Measurements from ENCODE around the gene RIMBP2. TPM values are rescaled to one million over a fixed set of nuclear protein-coding genes. Genes with fewer than 3 reads are reported as not detected.

RIMBP2 gene
- total RNA-seq, 2 experiments from 2014 or later = not detected

DNA sequence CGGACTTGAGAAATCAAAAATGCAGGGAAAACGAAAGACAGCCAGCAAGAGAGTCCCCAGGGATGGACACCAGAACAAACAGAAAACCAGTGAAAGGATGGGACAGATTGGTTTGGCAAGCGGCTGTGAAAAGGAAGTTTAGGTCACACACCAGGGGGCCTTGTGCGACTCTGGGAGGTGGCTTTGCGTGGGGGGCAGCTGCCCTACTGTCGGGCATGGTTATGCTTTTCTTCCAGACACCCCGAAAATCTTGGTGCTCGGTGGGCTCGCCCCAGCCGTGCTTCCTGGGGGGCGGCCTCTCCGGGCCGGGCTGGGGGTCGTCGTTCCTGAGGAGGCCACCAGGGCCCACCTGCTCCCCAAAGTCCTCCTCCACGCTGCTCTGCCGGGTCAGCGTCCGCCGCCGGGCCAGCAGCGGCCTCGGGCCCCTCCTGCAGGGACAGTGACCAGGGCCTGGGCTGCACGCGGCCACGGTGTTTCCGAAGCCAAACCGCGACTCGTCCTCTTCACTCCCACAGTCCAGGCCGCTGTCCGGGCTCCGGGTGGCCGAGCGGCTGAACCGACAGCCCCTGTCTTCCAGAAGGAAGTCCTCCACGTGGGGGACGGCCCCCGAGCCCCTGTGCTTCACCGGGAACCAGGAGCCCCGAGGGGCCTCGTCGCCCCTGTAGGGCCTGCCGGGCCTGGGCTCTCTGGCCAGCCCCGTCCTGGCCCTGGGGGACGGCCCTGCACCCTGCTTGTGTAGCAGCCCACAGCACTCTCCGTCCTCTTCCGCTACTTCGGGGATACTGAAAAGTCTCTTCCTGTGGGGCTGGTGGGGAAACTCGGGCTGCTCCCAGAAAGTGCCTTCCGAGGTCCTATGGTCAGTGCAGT, 291.9 kb downstream of the RIMBP2 start:
- Mint-ChIP-seq H3K27ac (no peak overlapping the region), H3K4me1 (ENCODE audit: low read depth) (no peaks in the 10 kb centered on the region), H3K4me3 (no peak overlapping the region), H3K27me3 (no peaks in the 10 kb centered on the region), H3K9me3 (no peaks in the 10 kb centered on the region), H3K36me3 (ENCODE audit: low read depth) (no peaks in the 10 kb centered on the region)
- TF ChIP-seq, protein P1, sequence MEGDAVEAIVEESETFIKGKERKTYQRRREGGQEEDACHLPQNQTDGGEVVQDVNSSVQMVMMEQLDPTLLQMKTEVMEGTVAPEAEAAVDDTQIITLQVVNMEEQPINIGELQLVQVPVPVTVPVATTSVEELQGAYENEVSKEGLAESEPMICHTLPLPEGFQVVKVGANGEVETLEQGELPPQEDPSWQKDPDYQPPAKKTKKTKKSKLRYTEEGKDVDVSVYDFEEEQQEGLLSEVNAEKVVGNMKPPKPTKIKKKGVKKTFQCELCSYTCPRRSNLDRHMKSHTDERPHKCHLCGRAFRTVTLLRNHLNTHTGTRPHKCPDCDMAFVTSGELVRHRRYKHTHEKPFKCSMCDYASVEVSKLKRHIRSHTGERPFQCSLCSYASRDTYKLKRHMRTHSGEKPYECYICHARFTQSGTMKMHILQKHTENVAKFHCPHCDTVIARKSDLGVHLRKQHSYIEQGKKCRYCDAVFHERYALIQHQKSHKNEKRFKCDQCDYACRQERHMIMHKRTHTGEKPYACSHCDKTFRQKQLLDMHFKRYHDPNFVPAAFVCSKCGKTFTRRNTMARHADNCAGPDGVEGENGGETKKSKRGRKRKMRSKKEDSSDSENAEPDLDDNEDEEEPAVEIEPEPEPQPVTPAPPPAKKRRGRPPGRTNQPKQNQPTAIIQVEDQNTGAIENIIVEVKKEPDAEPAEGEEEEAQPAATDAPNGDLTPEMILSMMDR (IDR thresholded peaks at IDR 0.05) = no peak
- Histone ChIP-seq H3K9me3 (ENCODE audit: control insufficient read depth in 1 of 2, insufficient read depth in 1 of 2, low read length in 2 of 2) (peaks cover 0 to 45% of the 10 kb centered on the region in 2 experiments), H3K4me1 (ENCODE audit: insufficient read depth, low read length) (no peaks in the 10 kb centered on the region), H3K36me3 (ENCODE audit: insufficient read depth, low read length) (no peaks in the 10 kb centered on the region), H3K4me3 (ENCODE audit: low read length) (no peak overlapping the region), H3K27me3 (ENCODE audit: control insufficient read depth in 1 of 2, insufficient read depth in 2 of 2, low read length in 2 of 2) (no peaks in the 10 kb centered on the region), H3K27ac (ENCODE audit: low read depth in 1 of 2, low read length in 2 of 2) (no peak overlapping the region)
- intact Hi-C loops (cut with DNase I, micrococcal nuclease) = no loop called here
- ChIA-PET POLR2A (no interaction called here), CTCF (no interaction called here)
- DNase-seq = no peak
- ATAC-seq (ENCODE audit: poor library complexity) = no peak

- Histone ChIP-seq H3K27me3 (ENCODE audit: control insufficient read depth in 1 of 2, insufficient read depth in 2 of 2, low read length in 2 of 2) (no peaks in the 10 kb centered on the region), H3K9me3 (ENCODE audit: control insufficient read depth in 1 of 2, insufficient read depth in 1 of 2, low read length in 2 of 2) (peaks cover 0 to 42% of the 10 kb centered on the region in 2 experiments), H3K4me3 (ENCODE audit: low read length) (no peak overlapping the region), H3K36me3 (ENCODE audit: insufficient read depth, low read length) (no peaks in the 10 kb centered on the region), H3K4me1 (ENCODE audit: insufficient read depth, low read length) (no peaks in the 10 kb centered on the region), H3K27ac (ENCODE audit: low read depth in 1 of 2, low read length in 2 of 2) (no peak overlapping the region)
- Mint-ChIP-seq H3K27ac (no peak overlapping the region), H3K27me3 (peaks cover 4% of the 10 kb centered on the region), H3K4me3 (no peak overlapping the region), H3K4me1 (ENCODE audit: low read depth) (no peaks in the 10 kb centered on the region), H3K9me3 (no peaks in the 10 kb centered on the region), H3K36me3 (ENCODE audit: low read depth) (no peaks in the 10 kb centered on the region)
- no peak for ATAC-seq (ENCODE audit: poor library complexity)
- ChIA-PET CTCF (no interaction called here), POLR2A (no interaction called here)
- TF ChIP-seq, protein P1 (IDR thresholded peaks at IDR 0.05) = no peak
- intact Hi-C loops (cut with DNase I, micrococcal nuclease) = no loop called here
- no peak for DNase-seq
Observed at GRCh38 chr12:130423136-130423535, 293.0 kb downstream of the RIMBP2 start.

DNA sequence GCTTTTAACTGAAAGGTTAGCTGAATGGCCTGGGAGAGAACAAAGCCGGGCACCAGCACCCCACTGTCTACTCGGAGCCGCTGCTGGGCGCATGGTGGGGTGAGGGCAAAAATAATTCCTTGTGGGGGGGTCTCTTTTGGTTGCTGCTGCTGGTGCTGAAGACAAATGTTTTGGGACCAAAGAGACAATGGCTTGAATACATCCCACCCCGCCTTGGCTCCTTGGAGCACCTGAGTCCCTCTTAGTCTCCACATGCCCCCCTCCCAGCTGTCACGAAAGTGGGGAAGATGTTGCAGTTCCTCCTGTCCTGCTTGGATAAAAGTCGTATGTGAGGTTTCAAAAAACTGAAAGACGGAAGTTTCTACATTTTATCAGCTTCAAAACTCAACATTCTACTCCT, 293.4 kb downstream of the RIMBP2 start:
- TF ChIP-seq, protein P1 (IDR thresholded peaks at IDR 0.05) = no peak
- H3K27me3 Mint-ChIP-seq = peaks cover 4% of the 10 kb centered on the region
- ATAC-seq (ENCODE audit: poor library complexity) (no peak), DNase-seq (no peak)
- ChIA-PET CTCF (no interaction called here), POLR2A (no interaction called here)
- H3K27ac Mint-ChIP-seq = no peak overlapping the region
- Histone ChIP-seq H3K36me3 (ENCODE audit: insufficient read depth, low read length) (no peaks in the 10 kb centered on the region), H3K27ac (ENCODE audit: low read depth in 1 of 2, low read length in 2 of 2) (no peak overlapping the region), H3K4me3 (ENCODE audit: low read length) (no peak overlapping the region), H3K4me1 (ENCODE audit: insufficient read depth, low read length) (no peaks in the 10 kb centered on the region), H3K27me3 (ENCODE audit: control insufficient read depth in 1 of 2, insufficient read depth in 2 of 2, low read length in 2 of 2) (no peaks in the 10 kb centered on the region), H3K9me3 (ENCODE audit: control insufficient read depth in 1 of 2, insufficient read depth in 1 of 2, low read length in 2 of 2) (peaks cover 0 to 38% of the 10 kb centered on the region in 2 experiments)
- intact Hi-C loops (cut with DNase I, micrococcal nuclease) = no loop called here
- H3K36me3 Mint-ChIP-seq (ENCODE audit: low read depth) = no peaks in the 10 kb centered on the region
- H3K4me3 Mint-ChIP-seq = no peak overlapping the region
- H3K9me3 Mint-ChIP-seq = no peaks in the 10 kb centered on the region
- H3K4me1 Mint-ChIP-seq (ENCODE audit: low read depth) = no peaks in the 10 kb centered on the region
